NCI-H2227 treated with DMSO at 0.1 percent for 48 hours (cell line): Measurements from ENCODE around the gene PDCD1.

ENCODE experiments used
- DNase-seq: peaks from one replicate; lab custom pipeline; 2025; lab: John Stamatoyannopoulos, UW

Gene PDCD1

DNA sequence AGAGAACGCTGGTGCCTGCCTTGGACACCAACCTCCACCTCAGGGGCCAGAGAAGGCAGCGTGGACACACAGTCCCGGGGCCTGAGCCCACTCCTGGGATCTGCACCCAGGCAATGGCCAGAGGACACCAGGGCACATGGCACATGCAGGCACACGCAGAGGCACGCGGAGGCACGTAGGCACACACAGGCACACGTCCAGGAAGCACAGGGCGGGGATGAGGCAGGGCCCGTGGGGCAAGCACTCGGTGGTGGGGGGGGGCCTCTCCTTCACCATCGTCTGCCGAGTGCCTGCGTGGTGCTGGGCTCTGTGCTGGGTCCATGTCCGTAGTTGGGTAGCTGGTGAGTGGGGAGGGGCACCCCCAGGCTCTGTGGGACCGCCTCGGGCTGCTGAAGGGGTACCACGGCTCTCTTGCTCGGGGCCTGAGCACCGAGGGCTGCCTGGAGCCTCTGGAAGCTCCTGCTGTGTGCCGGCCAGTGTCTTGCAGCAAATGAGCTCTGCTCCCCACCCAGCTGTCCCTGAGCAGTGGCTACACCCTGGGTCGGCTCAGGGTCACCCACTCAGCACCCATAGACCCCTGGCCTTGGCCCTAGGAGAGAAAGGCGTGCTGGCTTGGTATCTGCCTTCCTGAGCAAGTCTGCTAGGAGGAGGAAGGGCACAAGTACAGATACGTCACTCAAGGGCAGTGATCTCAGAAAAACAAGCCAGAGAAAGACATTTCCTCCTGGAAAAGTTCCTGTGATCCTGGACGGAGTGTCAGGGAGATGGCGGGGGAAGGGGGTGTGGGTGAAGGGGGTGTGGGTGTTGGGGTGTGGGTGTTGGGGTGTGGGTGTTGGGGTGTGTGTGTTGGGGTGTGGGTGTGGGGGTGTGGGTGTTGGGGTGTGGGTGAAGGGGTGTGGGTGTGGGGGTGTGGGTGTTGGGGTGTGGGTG is 37.3 kb upstream of the PDCD1 start:
- DNase-seq: no peak

DNA sequence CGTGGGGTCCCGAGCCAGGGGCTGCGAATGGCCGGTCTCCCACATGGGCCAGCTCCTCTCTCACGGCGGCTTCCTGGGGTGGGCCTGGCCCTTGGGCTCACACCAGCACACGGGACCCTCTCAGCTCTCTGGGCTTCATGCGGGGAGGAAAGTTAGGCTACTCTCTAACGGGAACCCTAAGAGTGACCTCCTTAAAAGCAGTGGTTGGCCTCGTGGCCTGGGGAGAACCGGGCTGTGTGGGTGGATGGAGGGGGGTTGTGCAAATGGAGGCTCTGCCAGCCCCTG is 36.7 kb upstream of the PDCD1 start:
- no peak for DNase-seq

DNA sequence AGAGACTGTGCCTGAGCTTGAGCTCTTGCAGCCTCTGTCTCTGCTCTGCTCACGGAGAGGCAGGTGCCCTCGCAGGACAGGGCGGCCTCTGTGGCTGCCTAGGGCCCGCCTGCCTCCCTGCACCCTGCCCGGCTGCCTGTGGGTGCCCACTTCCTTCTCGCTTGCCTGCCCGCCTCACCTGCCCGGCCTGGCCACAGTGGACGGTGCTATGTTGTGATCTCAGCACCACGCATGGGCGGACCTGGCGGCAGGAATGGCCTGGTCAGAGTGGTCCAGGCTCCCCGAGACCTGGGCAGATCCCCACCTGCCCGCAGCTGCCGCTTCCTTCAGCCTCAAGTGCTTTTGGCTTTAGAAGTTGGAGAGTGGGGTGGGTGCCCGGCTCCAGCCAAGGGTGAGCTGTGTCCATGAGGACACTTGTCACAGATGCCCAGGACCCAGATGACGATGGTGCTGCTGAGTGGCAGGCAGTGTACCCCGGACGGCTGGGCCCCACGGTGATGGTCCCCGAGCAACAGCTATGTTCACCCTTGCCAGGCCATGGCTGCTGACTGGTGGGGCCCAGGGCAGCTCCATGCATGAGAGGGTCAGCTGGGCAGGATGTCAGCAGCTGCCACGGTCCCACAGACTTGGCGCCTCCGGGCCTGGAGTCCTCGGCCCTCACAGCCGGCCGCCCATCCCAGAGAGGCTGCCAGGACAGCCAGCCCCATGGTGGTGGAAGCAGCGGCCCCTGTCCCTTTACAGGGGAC is 36.2 kb upstream of the PDCD1 start:
- no peak for DNase-seq

DNA sequence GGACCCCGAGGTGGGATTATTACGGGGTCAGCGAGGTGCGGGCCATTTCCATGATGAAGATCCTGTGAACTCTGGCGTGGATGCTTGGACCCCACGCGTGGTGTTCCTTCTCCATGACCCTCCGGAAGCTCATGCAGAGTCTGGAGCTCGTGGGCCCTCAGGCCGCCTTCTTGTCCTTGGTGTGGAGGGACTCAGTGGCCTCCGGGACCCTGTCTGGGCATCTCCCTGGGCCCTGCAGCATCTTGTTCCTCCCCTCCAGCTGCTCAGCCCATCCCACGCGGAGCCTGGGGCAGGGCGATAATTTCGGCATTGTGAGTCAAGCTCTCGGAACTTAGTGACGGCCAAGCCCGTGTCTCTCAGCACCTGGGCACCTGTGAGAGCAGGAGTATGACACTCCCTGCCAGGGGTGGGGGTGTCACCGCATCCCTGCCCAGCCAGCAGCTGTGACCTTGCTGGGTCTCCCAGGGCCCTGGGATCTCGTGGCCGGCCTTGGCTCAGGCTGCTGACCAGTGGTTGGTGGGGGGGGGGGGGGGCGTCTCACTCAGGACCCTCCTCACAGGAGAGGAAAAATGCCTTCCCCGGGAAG is 35.5 kb upstream of the PDCD1 start:
- no peak for DNase-seq

DNA sequence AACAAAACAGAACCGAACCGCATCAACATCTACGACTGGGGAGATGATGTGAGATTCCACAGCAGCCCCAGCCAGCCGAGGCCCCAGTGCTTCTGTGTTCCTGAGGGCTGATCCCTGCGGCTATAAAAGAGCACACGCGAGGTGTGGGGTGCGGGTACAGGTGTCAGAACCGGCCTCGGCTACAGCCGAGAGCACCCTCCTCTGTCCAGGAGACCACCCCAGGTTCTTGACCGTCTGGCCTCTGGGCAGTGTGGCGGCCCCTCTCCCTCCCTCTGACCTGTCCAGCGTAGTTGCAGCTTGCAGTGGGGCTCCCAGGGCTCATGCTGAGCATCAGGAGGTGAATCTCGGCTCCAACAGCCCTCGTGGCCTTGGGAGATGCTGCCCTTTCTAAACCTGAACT is 34.6 kb upstream of the PDCD1 start:
- no peak for DNase-seq

DNA sequence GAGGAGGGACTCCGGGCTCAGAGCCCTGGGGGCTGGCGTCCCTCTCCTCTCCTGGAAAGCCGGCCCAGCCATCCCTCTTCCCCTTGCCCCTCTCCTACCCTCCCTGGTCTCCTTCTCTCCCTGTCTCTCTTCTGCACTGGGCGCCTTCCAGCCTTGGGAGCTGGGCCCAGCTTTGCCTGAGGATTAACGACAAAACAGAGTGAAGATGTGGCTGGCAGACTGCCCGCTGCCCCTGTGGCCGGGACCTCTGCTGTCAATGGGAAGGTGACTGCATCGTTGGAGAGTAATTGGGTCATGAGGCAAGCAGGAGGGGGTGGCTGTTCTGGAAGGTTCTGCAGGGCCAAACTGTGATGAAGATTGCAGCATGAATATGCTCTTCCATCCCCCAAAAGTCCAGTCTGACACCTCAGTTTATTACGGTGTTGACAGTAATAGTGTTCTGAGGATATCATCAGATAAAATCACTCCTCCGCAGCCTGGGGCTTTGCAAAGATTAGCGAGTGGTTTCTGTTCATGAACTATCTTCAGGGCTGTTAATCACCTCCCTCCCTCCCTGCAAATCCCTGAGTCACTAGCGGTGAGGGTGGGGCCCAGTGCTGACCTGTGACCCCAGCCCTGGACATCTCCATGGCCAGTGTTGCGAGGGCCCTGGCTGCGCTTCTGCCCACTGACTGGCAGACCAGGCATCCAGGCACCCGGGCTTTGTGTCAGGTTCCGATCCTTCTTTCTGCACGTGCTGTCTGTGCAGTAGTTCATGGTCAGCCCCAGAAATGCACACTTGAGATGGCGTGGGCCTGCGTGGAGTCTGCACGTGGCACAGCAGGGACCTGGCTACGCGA is 33.8 kb upstream of the PDCD1 start:
- no peak for DNase-seq

DNA sequence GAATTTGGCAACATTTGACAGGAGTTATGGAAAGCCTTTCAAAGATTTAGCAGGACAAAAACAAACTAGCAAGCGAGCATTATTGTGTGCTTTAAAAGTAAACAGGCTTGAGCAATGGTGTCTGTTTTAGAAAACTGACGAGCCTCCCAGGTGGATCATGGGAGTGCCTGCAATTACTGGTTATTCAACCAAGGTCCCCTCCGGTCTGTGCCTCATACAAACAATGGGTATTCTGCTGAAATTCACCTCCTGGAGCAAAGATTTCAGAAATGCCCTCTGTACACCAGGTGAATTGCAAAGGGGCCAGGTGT is 33.2 kb upstream of the PDCD1 start:
- no peak for DNase-seq

DNA sequence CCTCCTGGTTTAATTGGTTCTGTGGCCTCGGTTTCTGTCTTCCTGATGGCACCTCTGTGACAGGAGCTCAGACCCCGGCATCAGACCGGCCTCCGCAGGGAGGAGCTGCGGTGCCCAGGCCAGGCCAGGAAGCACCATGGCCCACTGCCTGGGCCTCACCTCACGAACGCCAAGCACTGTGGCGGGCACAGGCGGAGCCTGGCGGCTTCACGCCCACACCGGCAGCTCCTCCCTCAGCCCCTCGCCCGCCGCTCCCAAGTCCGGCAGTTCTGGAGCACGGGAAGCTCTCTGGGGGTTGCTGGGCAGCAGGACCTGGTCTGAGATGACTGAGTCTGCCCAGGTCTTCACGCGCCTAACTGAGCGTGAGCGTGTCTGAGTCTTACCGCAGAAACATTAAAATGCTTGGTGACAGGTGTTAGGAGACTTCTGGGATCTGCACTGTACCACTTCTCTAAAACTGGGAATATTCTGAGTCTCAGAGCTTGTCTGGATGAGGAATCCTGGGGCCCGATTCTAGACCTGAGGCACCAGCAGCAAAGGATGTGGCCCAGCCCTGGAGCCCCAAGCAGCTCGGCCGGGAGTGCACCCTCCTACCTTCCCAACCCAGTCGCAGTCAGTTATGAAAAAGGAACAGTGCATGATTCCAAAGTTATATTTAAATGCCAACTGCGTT is 32.8 kb upstream of the PDCD1 start:
- no peak for DNase-seq

DNA sequence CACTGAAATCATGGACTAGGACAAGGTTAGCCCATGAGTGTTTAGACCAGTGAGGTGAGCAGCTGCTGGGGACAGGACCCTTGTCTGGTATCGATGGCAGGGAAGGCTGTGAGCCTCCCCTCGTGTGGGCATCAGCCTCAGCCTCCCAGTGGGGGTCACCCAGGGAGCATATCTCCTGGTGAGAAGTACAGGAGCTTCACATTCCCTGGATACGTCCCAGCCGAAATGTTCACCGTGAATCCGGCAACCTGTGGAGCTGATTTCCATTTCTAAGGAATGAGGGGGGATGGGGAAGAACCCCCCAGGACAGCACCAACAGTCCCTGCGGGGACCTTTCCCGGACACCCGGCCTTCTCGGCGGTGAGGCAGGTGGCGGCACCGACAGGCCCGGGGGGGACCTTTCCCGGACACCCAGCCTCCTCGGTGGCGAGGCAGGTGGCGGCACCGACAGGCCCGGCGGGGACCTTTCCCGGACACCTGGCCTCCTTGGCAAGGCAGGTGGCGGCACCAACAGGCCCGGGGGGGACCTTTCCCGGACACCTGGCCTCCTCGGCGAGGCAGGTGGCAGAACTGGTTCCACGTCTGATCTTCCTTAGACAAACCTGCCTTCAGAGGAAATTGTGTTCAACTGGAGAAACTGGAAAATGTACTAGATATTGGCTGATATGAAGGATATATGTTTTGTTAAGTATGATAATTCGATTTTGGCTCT is 32.0 kb upstream of the PDCD1 start:
- no peak for DNase-seq

DNA sequence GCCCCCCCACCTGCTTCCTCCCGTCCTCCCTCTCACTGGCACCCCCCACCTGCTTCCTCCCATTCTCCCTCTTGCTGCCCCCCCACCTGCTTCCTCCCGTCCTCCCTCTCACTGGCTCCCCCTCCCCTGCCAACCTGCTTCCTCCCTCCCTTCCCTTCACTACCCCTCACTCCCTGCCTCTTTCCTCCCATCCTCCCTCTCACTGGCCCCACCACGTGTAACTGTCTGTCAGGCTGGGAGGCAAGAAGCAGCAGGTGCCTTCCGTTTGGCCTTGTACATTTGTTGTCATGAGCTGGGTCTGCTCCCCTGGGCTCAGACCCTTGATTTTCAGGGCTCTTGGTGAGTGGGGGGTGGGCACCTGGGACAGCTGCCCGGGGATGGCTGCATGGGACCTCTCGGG is 29.9 kb upstream of the PDCD1 start:
- no peak for DNase-seq

DNA sequence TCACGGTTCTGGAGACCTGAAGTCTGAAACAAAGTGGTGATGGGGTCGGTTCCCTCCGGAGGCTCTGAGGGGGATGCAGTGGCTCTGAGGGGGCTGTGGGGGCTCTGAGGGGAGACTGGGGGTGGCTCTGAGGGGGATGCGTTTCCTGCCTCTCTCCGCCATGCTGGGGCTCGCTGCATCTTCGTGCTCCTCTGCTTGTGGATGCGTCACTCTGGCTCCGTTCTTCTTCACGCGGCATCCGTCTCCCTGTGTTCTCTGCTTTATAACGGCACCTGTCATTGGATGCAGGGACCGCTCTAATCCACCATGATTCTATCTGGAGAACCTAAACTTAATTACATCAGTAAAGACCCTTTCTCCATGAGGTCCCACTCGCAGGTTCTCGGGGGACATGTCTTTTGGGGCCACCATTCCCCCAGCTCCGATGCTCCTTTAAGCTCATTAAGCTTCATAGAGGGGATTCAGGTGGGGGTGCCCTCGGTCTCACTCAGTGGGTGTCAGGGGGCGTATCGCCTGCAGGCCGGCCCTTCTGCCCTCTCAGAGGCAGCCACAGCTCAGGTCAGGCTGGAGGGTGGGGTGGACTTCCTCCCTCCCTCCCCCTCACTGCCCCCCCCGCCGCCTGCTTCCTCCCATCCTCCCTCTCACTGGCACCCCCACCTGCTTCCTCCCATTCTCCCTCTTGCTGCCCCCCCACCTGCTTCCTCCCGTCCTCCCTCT is 29.3 kb upstream of the PDCD1 start:
- no peak for DNase-seq

DNA sequence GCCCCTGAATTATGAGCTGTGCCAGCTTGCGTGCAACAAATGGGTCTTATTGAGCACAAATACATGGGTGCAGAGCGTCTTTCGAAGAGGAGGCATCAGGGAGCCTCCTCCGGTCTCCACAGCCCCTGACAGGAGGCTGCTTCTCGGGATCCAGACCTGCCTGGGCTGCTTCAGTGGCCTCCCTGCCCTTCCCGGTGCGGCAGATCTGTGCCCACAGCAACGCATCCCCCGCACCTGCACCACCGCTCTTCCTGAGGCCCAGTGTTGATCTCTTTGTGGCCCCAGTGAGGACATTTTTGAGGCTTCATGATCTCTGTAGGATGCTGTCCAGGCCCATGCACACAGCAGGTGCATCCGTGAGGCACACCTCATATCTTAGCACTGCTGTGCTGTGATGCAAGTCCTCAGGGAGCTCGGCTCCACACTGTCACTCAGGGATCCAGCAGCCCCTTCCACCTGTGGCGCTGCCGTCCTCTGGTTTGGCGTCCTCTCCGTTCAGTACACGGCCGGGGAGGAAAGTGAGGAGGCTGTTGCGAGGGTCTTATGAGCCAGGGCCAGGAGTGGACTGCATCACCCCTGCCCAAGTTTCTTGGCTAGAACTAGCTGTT is 28.2 kb upstream of the PDCD1 start:
- DNase-seq: no peak

DNA sequence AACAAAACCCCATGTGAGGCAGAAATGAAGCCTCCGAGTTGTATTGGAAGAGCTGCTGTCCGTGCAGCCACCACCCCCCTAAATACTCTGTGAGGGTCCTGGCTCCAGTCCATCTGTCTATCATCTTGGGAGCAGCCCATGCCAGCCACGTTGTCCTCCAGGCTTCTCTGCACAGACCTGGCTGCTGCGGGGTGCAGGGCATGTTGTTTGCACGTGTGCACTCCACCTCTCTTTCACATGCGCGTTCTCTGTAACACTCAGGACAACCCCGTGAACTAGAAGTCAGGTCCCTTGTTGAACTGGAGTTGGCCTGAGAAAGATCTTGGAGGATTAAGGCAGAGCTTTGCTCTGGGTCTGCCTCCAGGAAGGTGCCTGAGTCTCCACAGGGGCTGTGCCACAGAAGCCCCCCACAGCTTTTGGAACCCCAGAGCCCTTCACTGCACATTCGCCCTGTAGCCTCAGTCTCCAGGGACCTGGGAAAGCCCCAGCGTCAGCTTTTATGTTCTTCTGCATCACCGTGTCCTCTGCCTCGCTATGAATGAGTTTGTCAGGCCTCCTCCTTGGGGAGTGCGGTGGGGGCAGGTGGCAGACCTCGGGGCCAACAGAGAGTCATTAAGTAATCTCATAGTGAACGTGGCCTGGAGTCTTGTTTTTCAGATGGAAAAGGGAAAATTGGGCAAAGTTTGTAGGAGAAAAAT is 27.4 kb upstream of the PDCD1 start:
- no peak for DNase-seq

DNA sequence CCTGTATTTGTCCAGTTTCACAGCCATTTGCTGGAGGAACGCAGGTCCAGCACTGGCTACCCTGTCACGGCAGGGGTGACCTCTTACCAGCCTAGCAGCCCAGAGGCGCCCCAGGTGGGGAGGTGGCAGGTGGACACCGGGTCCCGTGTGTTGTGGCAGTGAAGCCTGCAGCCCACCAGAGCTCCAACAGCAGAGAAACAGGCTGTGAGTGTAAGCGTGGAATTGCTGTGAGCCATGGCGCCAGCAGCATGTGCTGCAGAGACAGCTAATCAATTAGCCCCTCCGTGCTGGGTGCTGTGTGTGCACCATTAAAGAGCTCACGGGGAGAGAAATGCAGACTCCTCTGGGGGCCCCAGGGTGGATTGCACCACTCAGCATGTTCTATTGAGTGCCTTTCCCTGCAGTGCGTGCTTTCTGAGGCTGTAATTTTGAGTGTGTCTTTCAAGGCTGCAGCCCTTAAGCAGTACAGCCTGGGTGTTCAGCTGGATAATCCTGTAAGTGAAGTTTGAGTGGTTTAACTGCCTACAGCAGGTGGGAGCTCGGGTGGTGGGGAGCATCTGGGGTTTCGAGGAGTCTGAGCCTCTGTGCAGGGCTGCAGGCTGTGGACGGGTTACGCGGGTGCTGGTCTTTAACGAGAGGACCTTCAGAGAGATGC is 26.7 kb upstream of the PDCD1 start:
- DNase-seq: no peak

DNA sequence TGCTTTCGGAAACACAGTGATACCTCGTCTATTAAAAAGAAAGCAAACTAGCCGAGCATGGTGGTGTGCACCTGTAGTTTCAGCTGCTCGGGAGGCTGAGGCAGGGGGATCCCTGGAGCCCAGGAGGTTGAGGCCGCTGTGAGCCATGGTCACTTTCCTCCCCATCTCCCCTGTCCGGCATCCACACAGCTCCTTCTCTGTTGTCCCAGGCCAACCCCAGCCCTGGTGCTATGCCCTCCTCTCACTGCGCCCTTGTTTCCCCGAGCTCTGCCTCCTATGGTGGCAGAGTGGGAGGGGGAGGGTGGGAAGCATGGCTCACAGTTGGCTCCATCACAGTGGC is 26.2 kb upstream of the PDCD1 start:
- no peak for DNase-seq

DNA sequence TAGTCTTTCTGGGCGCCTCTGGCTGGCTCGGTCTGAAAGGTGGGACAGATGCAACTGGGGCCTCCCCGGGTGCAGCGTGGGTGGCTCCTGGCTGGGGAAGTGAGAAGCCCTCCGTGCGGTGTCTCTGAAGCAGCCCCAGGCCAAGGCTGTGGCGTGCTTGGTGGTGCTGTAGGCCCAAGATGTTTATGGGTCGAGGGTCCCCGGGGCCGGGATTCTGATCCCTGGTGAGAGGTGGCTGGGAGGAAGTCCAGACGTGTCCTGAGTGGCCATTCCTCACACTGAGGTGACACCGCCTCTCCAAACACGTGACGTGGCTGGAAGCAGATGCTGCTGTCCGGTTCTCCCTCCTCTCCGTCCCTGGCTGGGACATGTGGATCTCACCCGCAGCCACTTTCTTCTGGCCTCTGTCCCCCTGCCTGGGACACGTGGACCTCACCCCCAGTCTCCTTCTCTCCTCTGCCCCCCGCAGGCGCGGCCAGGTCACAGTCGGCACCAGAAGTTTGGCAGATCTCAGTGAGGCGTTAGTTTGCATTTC is 23.5 kb upstream of the PDCD1 start:
- DNase-seq: no peak

DNA sequence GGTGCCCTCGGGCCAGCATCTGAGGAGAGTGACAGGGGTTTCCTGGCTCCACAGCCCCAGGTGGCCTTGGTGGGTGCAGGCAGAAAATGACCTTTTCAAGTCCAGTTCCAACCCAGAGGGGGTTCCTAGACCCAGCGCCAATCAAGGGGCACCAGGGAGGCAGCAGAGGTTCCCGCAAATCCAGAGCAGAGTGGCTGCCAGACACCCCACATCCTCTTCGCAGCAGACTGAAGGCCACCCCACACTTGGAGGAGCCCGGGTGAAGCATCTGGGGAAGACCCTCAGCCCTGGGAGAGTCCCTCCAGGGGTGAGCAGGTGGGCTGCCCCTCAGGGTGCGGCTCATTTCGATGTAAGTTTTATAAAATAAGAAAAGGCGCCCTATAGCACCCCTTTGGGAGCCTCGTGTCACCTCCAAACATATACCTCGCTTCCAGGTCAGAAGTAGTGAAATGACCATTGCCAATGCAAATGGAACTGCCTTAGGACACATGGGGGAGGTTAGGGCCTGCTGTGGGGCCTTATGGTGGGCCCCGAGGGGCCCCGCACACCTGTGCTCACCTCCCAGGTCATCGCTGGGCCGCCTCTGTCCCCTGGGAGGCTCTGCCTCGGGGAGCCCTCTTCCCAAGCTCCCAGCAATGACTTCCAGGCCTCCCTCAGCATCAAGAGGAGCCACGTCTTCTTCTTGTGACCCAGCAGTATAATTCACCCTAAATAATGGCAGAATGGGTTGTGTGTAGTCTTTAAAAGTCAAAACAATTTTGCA is 21.8 kb upstream of the PDCD1 start:
- no peak for DNase-seq

DNA sequence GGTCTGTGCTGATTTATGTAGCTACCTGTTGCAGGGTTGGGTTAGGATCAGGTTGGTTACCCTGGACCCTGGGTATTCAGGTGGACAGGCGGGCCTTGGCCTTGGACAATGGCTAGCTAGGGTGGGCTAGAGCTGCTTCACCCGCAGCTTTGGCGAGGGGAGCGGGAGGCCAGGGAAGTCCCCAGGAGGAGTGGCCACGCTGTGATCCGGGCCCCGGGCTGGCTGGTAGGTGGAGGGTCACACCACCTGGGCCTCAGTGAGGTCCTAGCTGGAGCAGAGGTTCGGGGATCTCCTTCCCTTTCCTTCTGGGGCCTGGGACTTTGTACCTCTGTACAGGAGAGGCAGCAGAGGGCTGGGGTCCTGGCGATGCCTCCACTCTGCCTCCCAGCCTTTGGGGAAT is 20.6 kb upstream of the PDCD1 start:
- DNase-seq: no peak
